Endometrial microvascular endothelial cells (primary cell): ENCODE results near the gene KCNG2. TPM values are rescaled to one million over a fixed set of nuclear protein-coding genes. Genes with fewer than 3 reads are reported as not detected.

Experiments used
- in situ Hi-C: cut with HindIII; loops from 2 replicates; pipeline ENCODE4 v1.10.0; 2017; ENCODE audit warnings: low sequenced_read_pairs, low pct_unique_long_range_greater_than_20kb; ENCODE audit errors: inconsistent ontology term
- total RNA-seq: library from RNA; depleted of rRNA; stranded (reverse); fragments of >200 nt; gene quantifications from one replicate; pipeline ENCODE4 v1.2.3, GENCODE V29; 2015; ENCODE audit errors: inconsistent ontology term

KCNG2 gene
- total RNA-seq, 1 donor from 2014 or later: not detected

DNA sequence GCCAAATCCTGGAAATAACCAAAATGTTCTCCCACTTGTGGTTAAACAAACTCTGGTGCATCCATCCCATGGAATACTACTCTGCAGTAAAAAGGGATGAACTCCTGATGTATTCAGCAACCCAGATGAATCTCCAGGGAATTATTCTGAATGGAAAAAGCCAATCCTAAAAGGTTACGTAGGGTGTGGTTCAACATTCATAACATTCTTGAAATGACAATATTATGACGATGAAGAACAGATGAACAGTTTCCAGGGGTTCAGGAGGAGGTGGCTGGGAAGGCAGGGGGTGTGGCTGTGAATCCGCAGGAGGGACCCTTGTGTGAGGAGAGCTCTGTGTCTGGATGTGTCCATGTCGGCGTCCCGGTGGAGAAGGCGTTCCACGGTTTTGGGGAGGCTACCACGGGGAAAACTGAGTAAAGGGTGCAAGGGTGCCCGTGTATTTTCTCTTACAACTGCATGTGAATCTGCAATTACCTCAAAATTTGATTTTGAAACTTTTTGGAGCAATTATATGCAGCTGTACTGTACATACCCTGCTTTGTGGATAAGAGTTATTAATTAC, 47.3 kb downstream of the KCNG2 start:
- in situ Hi-C loops: no loop called here

DNA sequence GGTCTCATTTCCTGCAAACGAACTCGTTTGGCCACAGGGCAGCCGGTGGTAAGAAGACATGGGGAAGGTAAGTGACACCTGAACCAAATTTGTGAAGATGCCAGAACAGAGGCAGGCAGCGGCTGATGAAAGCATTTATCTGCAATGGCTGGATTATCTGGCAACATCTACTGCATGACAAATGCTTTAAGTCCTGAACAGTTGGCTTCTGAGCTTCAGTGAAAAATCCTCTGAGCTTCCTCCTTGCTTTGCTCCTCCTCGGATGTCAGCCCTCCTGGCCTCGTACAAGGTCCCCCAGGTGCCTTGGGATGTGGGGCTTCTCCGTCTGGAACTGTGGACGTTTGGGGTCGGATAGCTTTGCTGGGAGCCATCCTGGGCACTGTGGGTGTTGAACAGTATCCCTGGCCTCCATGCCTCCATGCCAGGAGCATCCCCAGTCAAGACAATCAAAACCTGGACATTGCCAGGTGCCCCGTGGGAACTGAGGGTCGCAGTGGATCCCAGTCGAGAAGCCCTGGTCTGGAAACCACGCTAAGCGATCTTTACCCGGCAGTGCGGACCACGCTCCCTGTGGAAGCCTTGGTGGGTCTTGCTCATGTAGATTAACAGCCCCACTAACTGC, 49.3 kb downstream of the KCNG2 start:
- in situ Hi-C loops: no loop called here

DNA sequence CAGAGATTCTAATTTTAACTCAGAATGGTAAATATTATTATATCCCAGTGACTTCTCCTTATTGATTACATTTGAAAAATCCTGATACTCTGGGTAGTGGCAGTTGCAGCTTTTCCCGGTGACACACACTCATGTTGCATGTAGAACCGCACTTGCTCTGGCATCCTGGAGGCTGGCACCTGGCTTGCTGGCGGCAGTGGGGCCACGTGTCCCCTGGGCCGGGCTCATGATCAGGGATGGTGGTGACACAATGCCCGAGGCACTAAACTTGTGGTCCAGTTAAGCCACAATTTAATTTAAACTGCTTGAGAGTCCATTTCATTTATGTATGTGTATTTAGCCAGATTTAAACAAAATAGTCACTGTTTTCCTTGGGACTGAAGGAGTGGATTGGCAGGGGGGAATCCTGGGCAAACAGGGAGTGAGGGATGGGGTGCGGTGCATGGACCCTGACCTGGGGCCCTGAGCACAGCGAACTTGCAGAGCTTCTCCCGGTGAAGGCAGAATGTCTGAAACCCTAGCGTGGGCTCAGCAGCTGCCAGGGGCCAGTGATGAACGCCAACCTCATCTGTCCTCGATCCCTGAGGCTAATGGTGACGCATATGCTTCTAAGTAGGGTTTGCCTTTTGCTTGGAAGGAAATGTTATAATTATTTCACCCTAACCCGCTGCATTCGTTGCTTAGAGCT, 50.0 kb downstream of the KCNG2 start:
- in situ Hi-C loops: no loop called here

DNA sequence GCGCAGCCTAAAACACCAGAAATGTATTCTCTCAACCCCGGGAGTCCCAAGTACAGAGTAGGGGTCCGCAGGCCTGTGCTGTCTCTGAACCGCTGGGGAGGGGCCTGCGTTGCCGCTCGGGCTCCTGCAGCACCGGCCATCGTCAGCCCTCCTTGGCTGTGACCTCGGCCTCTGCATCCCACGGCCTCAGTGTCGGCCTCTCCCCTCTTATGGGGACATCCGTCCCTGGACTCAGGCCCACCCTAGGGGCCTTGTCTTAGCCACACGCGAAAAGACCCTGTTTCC, 50.5 kb downstream of the KCNG2 start:
- in situ Hi-C loops: no loop called here

DNA sequence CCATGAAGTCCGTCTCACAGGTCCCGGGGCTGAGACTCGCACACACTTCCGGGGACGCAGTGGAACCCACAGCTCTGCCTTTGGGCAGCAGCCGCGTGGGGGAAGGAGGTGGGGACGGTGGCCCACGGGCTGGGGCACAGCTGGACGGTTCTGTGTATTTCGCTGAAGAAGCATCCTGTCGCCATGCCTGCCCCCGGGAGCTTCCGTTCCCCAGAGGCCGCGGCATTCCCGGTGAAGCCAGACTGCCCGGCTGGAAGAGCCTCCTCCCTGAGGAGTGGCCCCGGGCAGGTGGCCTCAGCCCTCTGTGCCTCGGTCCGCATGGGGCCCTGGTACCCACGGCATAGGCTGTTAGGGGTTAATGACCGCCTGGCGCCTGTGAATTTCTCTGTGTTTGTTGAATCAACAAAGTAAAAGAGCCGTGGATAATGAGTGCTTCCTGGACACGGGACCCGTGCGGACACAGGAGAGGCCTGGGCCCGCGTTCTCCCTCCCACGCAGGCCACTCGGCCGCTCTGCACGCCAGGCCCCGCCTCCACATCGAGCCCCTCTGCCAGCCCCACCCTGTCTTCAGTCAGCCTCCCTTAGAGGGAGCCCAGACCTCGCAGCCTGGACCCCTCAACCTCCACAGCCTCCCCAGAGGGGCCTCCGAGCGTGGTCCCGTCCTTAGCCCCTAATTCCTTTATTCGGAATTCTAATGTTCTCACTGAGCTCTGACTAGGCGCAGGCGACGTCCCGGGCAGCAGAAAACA, 51.0 kb downstream of the KCNG2 start:
- in situ Hi-C loops: no loop called here

DNA sequence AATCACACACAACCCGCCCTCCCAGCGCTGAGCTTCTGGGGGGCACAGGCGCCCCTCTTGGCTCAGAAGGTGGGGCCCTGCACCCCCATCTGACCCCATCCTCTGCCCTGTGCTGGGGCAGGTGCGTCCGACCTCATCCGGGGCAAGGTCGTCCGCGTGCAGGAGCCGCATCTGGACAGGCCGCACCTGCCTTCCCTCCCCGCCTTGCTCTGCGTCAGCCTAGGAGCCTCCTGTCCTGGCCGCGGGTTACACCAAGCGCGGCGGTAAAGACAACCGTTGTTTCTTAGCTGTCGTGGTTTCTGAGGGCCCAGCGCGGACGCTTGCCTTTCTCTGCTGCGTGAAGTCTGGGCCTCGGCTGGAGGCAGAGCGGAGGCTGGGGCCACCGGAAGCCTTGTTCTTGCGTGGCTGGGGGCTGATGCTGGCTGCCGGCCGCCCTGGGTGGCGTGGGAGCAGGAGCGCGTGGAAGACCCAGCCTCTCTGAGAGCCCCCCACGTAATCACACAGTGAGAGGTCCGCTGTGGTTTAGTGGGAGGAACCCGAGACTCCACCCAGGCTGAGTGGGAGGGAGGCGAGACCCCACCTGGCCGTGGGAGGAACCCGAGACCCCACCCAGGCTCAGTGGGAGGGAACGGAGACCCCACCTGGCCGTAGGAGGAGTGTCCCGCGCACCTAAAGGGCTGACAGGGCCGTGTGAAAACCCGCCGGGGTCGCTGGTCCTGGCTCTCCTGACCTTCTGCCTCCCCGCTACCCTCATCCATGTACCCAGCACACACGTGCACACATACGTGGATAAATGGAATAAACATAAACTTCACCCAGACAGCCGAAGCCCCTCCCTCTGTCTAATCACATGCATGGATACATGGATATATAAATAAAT, 51.8 kb downstream of the KCNG2 start:
- in situ Hi-C loops: no loop called here

DNA sequence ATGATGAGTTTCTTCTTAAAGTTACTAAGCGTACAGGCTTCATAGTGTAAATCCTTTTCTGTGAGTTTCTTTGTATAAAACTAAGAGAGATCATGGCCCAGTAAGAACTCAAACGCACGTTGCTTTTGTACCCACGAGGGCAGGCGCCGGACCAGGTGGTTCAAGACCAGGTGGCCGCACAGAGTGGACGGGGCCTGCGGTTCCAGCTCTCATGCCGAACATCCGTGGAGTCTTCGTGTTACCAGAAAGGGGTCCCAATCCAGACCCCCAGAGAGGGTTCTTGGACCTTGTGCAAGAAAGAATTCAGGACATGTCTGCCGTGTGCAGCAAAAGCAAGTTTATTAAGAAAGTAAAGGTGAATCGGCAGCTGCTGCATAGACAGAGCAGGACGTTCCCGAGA, 53.0 kb downstream of the KCNG2 start:
- in situ Hi-C loops: no loop called here

DNA sequence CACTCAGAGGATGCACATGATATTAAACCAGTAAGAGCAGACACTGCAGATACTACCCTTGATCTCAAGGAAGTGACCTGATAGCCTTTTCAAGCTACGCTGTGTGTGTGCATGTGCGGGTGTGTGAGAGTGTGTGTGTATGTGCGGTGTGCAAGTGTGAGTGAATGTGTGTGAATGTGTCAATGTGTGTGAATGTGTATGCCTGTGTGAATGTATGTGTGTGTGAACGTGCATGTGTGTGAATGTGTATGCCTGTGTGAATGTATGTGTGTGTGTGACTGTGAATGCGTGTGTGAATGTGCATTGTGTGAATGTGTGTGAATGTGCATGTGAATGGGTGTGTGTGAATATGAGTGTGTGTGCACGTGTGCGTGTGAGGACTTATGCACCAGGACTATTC, 53.8 kb downstream of the KCNG2 start:
- in situ Hi-C loops: no loop called here

DNA sequence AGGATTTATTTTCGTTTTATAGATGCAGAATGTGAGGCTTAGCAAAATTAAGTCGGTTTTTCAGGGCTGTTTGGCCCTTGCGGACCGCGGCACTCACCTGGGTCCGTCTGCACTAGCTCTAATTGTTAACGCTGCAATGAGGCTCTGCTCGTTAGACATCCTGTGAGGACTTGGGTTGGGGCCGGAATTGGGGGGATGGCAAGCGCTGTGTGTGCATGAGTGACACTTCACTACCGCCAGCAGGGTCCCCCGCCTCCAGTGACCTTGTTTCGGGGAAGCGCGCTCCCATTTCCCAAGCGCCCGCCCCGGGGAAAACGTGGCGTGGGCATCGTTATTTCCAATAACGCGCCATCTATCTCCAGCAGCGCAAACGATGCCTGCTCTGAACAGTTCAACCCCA, 54.2 kb downstream of the KCNG2 start:
- in situ Hi-C loops: no loop called here

DNA sequence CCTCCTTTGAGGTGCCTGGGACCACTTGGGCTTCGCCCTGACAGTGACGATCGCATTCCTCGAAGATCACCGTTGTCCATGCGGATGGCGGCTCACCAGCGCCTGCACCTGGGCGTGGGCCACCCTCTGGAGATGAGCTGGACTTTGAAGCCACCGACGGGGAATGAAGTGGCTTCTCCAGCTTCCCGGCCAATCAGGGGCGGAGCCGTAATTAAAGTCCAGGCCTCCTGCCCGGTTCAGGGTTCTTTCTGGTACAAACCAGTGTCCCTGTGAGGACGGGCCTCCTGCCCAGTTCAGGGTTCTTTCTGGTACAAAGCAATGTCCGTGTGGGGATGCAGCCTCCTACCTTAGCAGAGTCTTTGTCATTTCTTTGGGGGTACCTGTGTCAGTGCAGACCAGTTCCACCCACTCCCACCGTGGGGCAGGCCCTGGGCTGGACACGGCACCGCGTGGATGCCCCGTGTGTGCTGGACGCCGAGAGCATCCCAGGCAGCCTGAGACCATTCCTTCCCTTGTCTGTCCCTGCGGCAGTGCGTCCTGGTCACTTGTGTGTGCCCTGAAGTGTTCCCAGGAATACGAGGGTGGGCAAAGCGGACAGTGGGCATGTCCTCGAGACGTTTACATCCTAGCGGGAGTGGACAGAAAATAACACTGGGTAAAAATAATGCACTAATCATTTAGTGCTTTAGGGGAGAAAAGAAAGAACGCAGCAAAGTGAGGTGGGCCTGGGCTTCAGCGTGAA, 55.0 kb downstream of the KCNG2 start:
- in situ Hi-C loops: no loop called here

DNA sequence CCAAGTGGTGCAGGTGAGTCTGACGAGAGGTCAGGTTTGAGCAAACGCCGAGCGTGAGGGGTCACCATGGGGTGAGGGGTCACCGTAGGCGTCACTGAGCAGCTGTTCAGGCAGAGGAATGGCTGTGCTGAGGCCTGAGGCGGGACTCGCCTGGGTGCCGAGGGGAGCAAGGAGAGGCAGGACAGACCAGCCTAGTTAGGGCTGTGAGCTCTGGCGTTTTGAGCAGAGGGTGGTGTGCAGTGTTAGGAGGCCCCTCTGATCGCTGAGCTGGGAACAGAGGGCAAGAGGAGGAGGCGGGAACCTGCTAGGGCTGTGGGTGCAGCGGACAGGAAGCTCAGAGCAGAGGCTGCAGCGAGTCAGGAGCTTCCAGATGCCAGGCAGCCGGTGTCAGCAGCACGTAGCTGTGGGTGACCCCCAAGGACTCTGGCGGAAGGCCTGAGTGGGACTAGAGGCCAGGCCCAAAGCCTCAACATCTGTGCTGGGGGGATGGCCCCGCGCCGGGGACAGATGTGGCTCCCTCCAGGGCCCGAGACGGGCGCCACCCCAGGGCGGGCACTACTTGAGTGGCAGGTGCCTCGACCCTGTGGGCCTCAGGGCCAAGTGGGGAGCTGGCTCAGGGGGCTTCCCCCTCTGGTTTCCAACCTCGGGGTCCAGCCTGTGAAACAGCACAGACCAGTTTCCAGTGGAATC, 55.7 kb downstream of the KCNG2 start:
- in situ Hi-C loops: no loop called here

DNA sequence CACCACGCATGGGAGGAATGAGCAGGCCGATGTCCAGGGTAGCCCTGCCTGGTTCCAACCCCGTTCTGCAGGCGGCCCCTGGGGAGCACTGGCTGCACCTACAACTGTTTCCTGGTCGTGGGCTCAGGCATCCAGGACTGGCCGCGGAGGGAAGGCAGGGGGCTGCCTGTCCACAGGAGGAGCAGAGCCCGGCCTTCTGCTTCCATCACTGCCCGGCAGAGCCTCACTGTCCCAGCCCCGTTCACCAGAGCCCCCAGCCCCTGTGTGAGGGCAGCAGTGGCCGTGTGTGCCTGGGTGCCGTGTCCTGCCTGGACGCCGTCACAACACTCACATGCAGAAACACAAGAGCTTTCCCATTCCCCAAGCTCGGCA, 56.2 kb downstream of the KCNG2 start:
- in situ Hi-C loops: no loop called here

DNA sequence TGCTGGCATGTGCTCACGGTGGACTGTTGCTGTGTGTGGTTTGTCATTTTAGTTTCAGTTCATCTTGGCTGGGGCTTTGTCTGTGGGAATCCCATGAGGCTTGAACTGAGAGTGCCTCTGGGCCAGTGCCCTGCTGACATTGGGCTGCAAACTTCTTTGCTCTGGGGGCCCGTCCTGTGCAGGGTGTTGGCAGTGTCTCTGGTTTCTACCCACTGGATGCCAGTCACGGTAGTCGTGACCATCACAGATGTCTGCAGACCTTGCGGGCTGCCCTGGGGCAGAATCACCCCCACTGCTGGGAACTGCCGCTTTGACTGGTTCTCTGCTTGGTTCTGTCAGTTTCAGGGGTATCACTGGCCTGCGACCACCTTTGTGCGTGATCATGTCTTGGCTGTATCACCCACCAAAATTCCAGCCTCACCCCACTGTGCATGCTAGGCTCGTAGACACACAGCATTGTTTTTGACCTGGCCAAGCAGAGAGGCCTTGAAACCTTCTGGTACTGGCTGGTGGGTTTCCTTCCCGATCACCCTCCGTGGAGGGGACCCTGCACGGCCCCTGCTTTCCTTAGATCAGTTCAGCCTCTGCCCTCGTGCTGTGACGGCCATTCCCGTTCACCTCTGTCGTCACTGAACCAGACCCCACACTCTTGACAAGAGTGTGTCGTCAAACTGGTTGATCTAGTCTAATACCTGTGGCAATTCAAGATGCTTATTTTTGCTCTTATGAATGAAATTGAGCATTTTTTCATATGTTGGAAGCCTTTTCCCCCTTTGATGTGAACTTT, 57.6 kb downstream of the KCNG2 start:
- in situ Hi-C loops: no loop called here

DNA sequence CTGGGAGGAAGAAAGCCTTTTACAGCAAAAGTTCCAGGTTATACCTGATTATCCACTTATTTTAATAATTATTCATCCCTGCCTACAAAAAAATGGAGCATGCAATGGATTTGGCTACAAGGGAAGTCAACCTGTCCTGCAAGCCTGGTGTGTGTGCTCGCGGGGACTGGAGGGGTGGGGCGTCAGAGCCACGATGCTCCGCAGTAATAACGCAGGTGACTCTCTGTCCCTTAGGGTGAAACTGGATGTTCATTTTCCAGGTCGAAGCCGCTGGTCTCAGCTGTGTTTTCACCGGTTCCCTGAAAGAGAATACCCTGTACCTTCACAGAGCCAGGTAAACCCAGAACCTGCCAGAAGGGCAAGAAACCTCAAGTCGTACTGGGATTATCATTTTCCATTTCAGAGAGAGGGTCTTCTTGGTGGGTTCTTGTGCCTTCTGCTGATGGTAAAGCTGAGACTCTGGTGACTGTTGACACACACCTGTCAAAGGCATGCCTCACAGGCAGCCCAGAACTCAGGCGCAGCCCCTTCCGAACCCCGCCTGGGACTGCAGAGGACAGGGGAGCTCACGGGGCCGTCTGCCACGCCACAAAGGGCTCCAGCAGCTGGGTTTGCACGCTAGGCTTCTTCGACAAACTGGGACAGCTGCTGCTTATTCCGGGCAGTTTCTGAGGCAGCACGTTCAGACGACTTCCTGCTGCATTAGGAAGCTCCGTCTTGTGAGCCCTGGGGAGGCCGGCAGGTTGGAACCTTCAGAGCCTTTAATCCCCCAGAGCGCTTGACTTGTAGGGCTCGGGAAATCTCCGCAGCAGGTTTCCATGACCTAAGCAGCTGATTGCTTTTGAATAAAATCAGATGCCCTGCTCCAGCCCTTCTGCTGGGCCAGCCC, 58.6 kb downstream of the KCNG2 start:
- in situ Hi-C loops: no loop called here

DNA sequence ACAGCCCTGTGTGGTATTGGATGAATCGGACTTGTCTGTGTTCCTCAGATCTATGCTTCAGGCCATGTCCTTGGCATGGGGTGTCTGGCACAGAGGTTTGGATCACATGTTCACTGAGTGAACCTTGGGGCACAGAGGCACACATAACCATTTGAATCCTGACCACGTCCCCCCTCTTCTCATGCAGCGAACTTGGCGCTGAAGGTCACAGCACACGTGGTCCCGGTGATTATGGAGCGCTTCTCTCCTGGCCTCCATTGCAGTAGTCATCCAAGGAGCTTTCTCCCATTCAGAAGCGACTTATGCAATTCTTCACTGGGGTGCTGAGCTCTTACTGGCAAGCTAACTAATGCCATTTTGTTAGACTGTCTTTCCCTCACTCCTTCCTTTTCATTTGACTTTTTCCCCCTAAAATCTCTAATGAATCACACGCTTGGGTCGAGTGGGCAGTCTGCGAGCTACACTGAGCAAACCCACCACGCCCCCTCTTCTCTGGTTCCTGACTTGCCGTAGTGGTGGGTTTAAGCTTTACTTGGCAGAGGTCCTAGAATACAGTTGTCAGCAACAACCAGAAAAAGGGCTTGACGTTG, 59.4 kb downstream of the KCNG2 start:
- in situ Hi-C loops: no loop called here

DNA sequence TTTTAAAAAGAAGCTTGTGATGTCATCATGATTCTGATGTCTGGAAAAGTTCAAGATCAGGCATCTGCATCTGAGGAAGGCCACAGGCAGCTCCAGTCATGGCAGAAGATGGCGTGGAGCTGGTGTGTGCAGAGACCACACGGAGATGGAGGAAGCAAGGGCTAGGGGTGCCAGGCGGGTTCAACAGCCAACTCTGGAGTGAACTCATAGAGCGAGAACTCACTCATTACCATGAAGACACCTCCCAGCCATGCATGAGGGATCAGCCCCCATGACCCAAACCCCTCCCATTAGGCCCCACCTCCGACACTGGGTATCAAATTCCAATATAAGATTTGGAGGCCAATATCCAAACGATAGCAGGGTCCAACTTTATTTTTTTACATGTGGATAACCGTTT, 61.6 kb downstream of the KCNG2 start:
- in situ Hi-C loops: no loop called here
